ENCODE measurements around the gene SUGCT. TPM values are rescaled to one million over a fixed set of nuclear protein-coding genes. Genes with fewer than 3 reads are reported as not detected.

The SUGCT gene
- total and polyA plus RNA-seq, 2 of the 13 experiments (the other 11 are each of a cell fraction or from before 2014, with no cell fraction given), result 10.1 to 22.2 TPM

DNA sequence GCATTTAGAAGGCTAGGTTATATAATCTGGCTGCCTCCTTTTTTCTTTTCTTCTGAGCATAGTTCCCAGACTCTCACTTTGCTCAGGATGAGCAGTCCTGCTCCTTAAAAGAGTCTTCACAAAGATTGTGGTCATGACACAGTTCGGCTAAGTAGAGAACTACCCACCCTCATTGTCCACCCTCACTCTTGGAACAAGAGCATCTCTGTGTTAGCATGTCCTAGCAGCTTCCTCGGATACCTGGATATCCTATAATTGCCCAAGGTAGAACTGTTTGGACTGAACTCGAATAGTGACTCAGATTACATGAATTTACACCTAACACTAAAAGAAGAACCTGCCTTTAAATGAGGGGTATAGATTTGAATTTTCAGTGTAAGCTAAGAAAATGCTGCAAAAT is 572.0 kb downstream of the SUGCT start:
- TF ChIP-seq JDP2 (CRISPR knock-in tag; IDR thresholded peaks at IDR 0.05; ENCODE audit: borderline replicate concordance), result no peak
- no peak for TF ChIP-seq ZNF160 (CRISPR knock-in tag; IDR thresholded peaks at IDR 0.05)
- no peak for TF ChIP-seq SSRP1 (CRISPR knock-in tag; IDR thresholded peaks at IDR 0.05)
- TF ChIP-seq, protein P1, sequence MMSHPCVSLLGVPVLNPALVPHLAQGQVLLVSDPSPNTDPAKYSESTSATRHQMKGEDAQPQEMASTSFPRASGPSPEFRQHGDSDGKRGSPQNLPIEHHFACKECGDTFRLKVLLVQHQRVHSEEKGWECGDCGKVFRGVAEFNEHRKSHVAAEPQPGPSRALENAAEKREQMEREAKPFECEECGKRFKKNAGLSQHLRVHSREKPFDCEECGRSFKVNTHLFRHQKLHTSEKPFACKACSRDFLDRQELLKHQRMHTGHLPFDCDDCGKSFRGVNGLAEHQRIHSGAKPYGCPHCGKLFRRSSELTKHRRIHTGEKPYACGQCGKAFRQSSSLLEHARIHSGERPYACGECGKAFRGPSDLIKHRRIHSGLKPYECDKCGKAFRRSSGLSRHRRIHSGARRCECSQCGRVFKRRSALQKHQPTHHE (CRISPR knock-in tag; IDR thresholded peaks at IDR 0.05; ENCODE audit: borderline replicate concordance), result no peak
- TF ChIP-seq, protein P2, sequence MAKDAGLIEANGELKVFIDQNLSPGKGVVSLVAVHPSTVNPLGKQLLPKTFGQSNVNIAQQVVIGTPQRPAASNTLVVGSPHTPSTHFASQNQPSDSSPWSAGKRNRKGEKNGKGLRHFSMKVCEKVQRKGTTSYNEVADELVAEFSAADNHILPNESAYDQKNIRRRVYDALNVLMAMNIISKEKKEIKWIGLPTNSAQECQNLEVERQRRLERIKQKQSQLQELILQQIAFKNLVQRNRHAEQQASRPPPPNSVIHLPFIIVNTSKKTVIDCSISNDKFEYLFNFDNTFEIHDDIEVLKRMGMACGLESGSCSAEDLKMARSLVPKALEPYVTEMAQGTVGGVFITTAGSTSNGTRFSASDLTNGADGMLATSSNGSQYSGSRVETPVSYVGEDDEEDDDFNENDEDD (CRISPR knock-in tag; IDR thresholded peaks at IDR 0.05; ENCODE audit: borderline replicate concordance), result no peak
- TF ChIP-seq, protein P3, sequence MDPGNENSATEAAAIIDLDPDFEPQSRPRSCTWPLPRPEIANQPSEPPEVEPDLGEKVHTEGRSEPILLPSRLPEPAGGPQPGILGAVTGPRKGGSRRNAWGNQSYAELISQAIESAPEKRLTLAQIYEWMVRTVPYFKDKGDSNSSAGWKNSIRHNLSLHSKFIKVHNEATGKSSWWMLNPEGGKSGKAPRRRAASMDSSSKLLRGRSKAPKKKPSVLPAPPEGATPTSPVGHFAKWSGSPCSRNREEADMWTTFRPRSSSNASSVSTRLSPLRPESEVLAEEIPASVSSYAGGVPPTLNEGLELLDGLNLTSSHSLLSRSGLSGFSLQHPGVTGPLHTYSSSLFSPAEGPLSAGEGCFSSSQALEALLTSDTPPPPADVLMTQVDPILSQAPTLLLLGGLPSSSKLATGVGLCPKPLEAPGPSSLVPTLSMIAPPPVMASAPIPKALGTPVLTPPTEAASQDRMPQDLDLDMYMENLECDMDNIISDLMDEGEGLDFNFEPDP (CRISPR knock-in tag; conservative IDR thresholded peaks at IDR 0.05), result no peak
- in situ Hi-C loops (cut with HindIII; ENCODE audit: extremely low pct_ligation_motif_present, low pct_unique_long_range_greater_than_20kb), result no loop called here
- WGBS (ENCODE audit: low lambda C conversion rate), result 89% methylated on average over 3 of the region's 3 CpGs
- ChIA-PET POLR2A (no interaction called here), CTCF (ENCODE audit: low intra/inter-chr PET ratio, low total read pairs) (no interaction called here)
- H3K27me3 ChIP-seq (ENCODE audit: control insufficient read depth in 1 of 2, insufficient read depth in 2 of 2, low read length in 2 of 2), result no peaks in the 10 kb centered on the region
- H3K9me3 ChIP-seq (ENCODE audit: low read length), result no peaks in the 10 kb centered on the region
- H3K4me1 ChIP-seq (ENCODE audit: insufficient read depth, low read length), result no peaks in the 10 kb centered on the region
- H3K27ac ChIP-seq (ENCODE audit: extremely low read length, insufficient read depth, low read length), result no peak overlapping the region
- H3K4me3 ChIP-seq (replicated peaks in 1 of 3; ENCODE audit: insufficient read depth in 1 of 3, low read depth in 2 of 3, low read length in 3 of 3), result no peak overlapping the region
- no peak for DNase-seq (ENCODE audit: low spot score)
- no peak for FAIRE-seq
- no peak overlapping the region for H2AFZ ChIP-seq (ENCODE audit: low read length)
- no peaks in the 10 kb centered on the region for H4K20me1 ChIP-seq (ENCODE audit: insufficient read depth, low read length)
- H3K79me2 ChIP-seq (ENCODE audit: insufficient read depth, low read length), result no peaks in the 10 kb centered on the region
- no peak for ATAC-seq
- BruUV-seq (replicated peaks), result no TSS peak
- H3K9ac ChIP-seq (ENCODE audit: insufficient read depth, low read depth, low read length), result no peak overlapping the region
- no peak overlapping the region for H3K4me2 ChIP-seq (ENCODE audit: low read depth, low read length)
- H3K36me3 ChIP-seq (replicated peaks in 1 of 2; ENCODE audit: control insufficient read depth in 1 of 2, insufficient read depth in 2 of 2, low read length in 2 of 2), result no peaks in the 10 kb centered on the region
- intact Hi-C loops (cut with micrococcal nuclease; ENCODE audit: unreplicated experiment), result no loop called here
